Measurements from ENCODE around the gene GARIN5A. TPM values are rescaled to one million over a fixed set of nuclear protein-coding genes. Genes with fewer than 3 reads are reported as not detected.

GARIN5A gene
- total and polyA plus RNA-seq, 9 of the 15 experiments (the other 6 are each of a cell fraction or from before 2014, with no cell fraction given): 0.10 to 0.82 (median 0.23) TPM; not detected in 2

GRCh38 chr19:50435627-50436026, 41.0 kb downstream of the GARIN5A start:
- no peak overlapping the region for H2AFZ ChIP-seq (ENCODE audit: low read depth, low read length)
- no peak overlapping the region for H3K27ac ChIP-seq (ENCODE audit: extremely low read depth, low read depth, low read length)
- DNase-seq (ENCODE audit: extremely low read depth in 1 of 4, low spot score in 3 of 4) (no peak), FAIRE-seq (no peak), ATAC-seq (no peak)
- peak overlapping the region in 1 of 2 experiments; percentile 15; a peak in 1 of 4 replicates for H3K9ac ChIP-seq (ENCODE audit: insufficient read depth in 1 of 2, low read depth in 2 of 2, low read length in 2 of 2)
- no peak overlapping the region for H3K4me2 ChIP-seq (ENCODE audit: insufficient read depth, low read length)
- H3K79me2 ChIP-seq (ENCODE audit: control insufficient read depth, insufficient read depth, low read length): no peaks in the 10 kb centered on the region
- H4K20me1 ChIP-seq (replicated peaks; ENCODE audit: control insufficient read depth, insufficient read depth, low read length): no peaks in the 10 kb centered on the region
- no peak overlapping the region for H3K4me3 ChIP-seq
- 0 out of 2 replicates have a peak, but pooled peaks have one; percentile 38 for TF ChIP-seq PKNOX1 (IDR thresholded peaks at IDR 0.05)
- no peak for TF ChIP-seq CEBPG (CRISPR knock-in tag; IDR thresholded peaks at IDR 0.05)
- no peak for TF ChIP-seq CEBPG (tag; conservative IDR thresholded peaks at IDR 0.05 in 1 of 2, IDR thresholded peaks at IDR 0.05 in 1 of 2)
- H3K36me3 ChIP-seq (ENCODE audit: control insufficient read depth, insufficient read depth, low read length): no peaks in the 10 kb centered on the region
- in situ Hi-C loops (cut with MboI) (no loop called here), intact Hi-C loops (cut with micrococcal nuclease) (no loop called here)
- H3K4me1 ChIP-seq (replicated peaks in 1 of 2; ENCODE audit: control insufficient read depth in 2 of 2, insufficient read depth in 2 of 2, low read length in 2 of 2): peaks cover 12 to 42% of the 10 kb centered on the region in 2 experiments; a peak in 4 of 5 replicates
- no peaks in the 10 kb centered on the region for H3K9me1 ChIP-seq (ENCODE audit: control insufficient read depth, insufficient read depth, low read length)
- H3K9me3 ChIP-seq (replicated peaks; ENCODE audit: control insufficient read depth, insufficient read depth, low read depth, low read length): no peaks in the 10 kb centered on the region
- ChIA-PET POLR2A (no interaction called here), CTCF (ENCODE audit: low intra/inter-chr PET ratio) (no interaction called here)
- peaks cover under 1 to 31% of the 10 kb centered on the region in 2 experiments; a peak in 4 of 5 replicates for H3K27me3 ChIP-seq (ENCODE audit: control insufficient read depth in 2 of 2, insufficient read depth in 2 of 2, low read length in 2 of 2)
- WGBS (ENCODE audit: insufficient coverage, low coverage, missing lambda C conversion rate): 24% methylated on average over 6 of the region's 12 CpGs
- no TSS peak for BruUV-seq (replicated peaks)

- TF ChIP-seq ZNF263 (CRISPR knock-in tag; IDR thresholded peaks at IDR 0.05; ENCODE audit: borderline replicate concordance): peak; percentile 53; the same call in 1 of the 2 replicates
- no peak for TF ChIP-seq FOXA3 (CRISPR knock-in tag; conservative IDR thresholded peaks at IDR 0.05 in 1 of 2, IDR thresholded peaks at IDR 0.05 in 1 of 2)
- Histone ChIP-seq H3K4me2 (ENCODE audit: insufficient read depth, low read length) (no peak overlapping the region), H2AFZ (ENCODE audit: low read depth, low read length) (no peak overlapping the region), H4K20me1 (replicated peaks; ENCODE audit: control insufficient read depth, insufficient read depth, low read length) (no peaks in the 10 kb centered on the region), H3K79me2 (ENCODE audit: control insufficient read depth, insufficient read depth, low read length) (no peaks in the 10 kb centered on the region), H3K9ac (ENCODE audit: insufficient read depth in 1 of 2, low read depth in 2 of 2, low read length in 2 of 2) (peak overlapping the region in 1 of 2 experiments; percentile 32; a peak in 2 of 4 replicates), H3K9me3 (replicated peaks; ENCODE audit: control insufficient read depth, insufficient read depth, low read depth, low read length) (no peaks in the 10 kb centered on the region), H3K27me3 (ENCODE audit: control insufficient read depth in 2 of 2, insufficient read depth in 2 of 2, low read length in 2 of 2) (peaks cover 0 to 30% of the 10 kb centered on the region in 2 experiments; a peak in 3 of 5 replicates), H3K4me1 (replicated peaks in 1 of 2; ENCODE audit: control insufficient read depth in 2 of 2, insufficient read depth in 2 of 2, low read length in 2 of 2) (peaks cover 12 to 42% of the 10 kb centered on the region in 2 experiments; a peak in 4 of 5 replicates), H3K27ac (ENCODE audit: extremely low read depth, low read depth, low read length) (no peak overlapping the region), H3K36me3 (ENCODE audit: control insufficient read depth, insufficient read depth, low read length) (no peaks in the 10 kb centered on the region), H3K4me3 (no peak overlapping the region), H3K9me1 (ENCODE audit: control insufficient read depth, insufficient read depth, low read length) (no peaks in the 10 kb centered on the region)
- ChIA-PET POLR2A (no interaction called here), CTCF (ENCODE audit: low intra/inter-chr PET ratio) (no interaction called here)
- in situ Hi-C loops (cut with MboI): no loop called here
- intact Hi-C loops (cut with micrococcal nuclease): no loop called here
- 39% methylated on average over 15 of the region's 17 CpGs for WGBS (ENCODE audit: insufficient coverage, low coverage, missing lambda C conversion rate)
- no TSS peak for BruUV-seq (replicated peaks)
- DNase-seq (ENCODE audit: extremely low read depth in 1 of 4, low spot score in 3 of 4) (no peak), FAIRE-seq (no peak), ATAC-seq (no peak)
Observed at GRCh38 chr19:50435221-50435620, 41.4 kb downstream of the GARIN5A start.
